Panc1 (cell line): ENCODE results near the gene GFER. TPM values are rescaled to one million over a fixed set of nuclear protein-coding genes. Genes with fewer than 3 reads are reported as not detected.
A peak's percentile ranks its signal among the peaks of the same experiment; 100 is the strongest.

ENCODE experiments used
- ATAC-seq: fragments of 200-7000 bp; cut with Tn5 transposase; 2 replicates; pipeline ENCODE4 v1.9.1; 2020; ENCODE audit warnings: mild to moderate bottlenecking, moderate library complexity
- BruUV-seq: library from RNA; stranded (reverse); fragments of 400-500 nt; replicated peaks from 2 replicates; lab custom pipeline; 2021; lab: Mats Ljungman, UMichigan
- CTCF ChIA-PET: fragments of 300-600 bp; sonication (Branson Sonifier 250); formaldehyde crosslinking; loops from one replicate; lab custom pipeline; 2022; ENCODE audit warnings: antibody characterized with exemption; lab: Charles Lee
- POLR2A ChIA-PET: fragments of 300-600 bp; sonication (Branson Sonifier 250); formaldehyde crosslinking; loops from one replicate; lab custom pipeline; 2022; ENCODE audit warnings: antibody characterized with exemption; lab: Charles Lee
- DNase-seq: peaks from one replicate; pipeline ENCODE4 v3.0.0-alpha.2; 2010; ENCODE audit warnings: low read depth, low spot score
- H3K27ac ChIP-seq: 2 replicates; pipeline ENCODE4 v1.5.1; 2011; ENCODE audit warnings: mild to moderate bottlenecking, low read length, inconsistent platforms
- H3K27me3 ChIP-seq: fragments of 200-500 bp; sonication (Bioruptor generic); 2 replicates; pipeline ENCODE4 v1.6.0; 2014; ENCODE audit warnings: low read length, inconsistent platforms; ENCODE audit not compliant: control insufficient read depth, insufficient read depth
- H3K36me3 ChIP-seq: fragments of 200-500 bp; sonication (Bioruptor generic); 2 replicates; pipeline ENCODE4 v1.5.1; 2014; ENCODE audit warnings: inconsistent platforms, mild to moderate bottlenecking, low read length, moderate library complexity; ENCODE audit not compliant: control insufficient read depth, insufficient read depth
- H3K4me1 ChIP-seq: 2 replicates; pipeline ENCODE4 v1.5.1; 2011; ENCODE audit warnings: inconsistent platforms, mild to moderate bottlenecking, low read length, moderate library complexity; ENCODE audit not compliant: control insufficient read depth, insufficient read depth
- H3K4me3 ChIP-seq, 2 experiments: 2 replicates each; pipeline ENCODE4 v1.5.1; 2011 to 2012; ENCODE audit warnings: low read depth in 2 of 2, low read length in 2 of 2, mild to moderate bottlenecking in 2 of 2, inconsistent platforms in 1 of 2, moderate library complexity in 1 of 2
- H3K9me3 ChIP-seq: fragments of 200-500 bp; sonication (Bioruptor generic); 2 replicates; pipeline ENCODE4 v1.5.1; 2014; ENCODE audit warnings: low read depth, mild to moderate bottlenecking, inconsistent platforms, low read length, moderate library complexity; ENCODE audit not compliant: control insufficient read depth, insufficient read depth
- POLR2AphosphoS5 ChIP-seq: IDR thresholded peaks from 2 replicates; pipeline ENCODE4 v1.6.1; 2012; ENCODE audit warnings: mild to moderate bottlenecking, low read depth, low read length, moderate library complexity
- SIN3A ChIP-seq: IDR thresholded peaks from 2 replicates; pipeline ENCODE4 v1.6.1; 2012; ENCODE audit warnings: low read depth, mild to moderate bottlenecking, low read length, moderate library complexity, borderline replicate concordance; ENCODE audit not compliant: insufficient read depth
- TCF7L2 ChIP-seq: IDR thresholded peaks from 2 replicates; pipeline ENCODE4 v1.6.1; 2011; ENCODE audit warnings: mild to moderate bottlenecking, low read depth, low read length, inconsistent platforms
- in situ Hi-C: cut with HindIII; loops from 2 replicates; pipeline ENCODE4 v1.10.0; 2016; ENCODE audit warnings: low sequenced_read_pairs, low pct_unique_long_range_greater_than_20kb
- intact Hi-C: fragments of 100-400 bp; cut with micrococcal nuclease; formaldehyde crosslinking; loops from one replicate; pipeline ENCODE4 v1.10.0; 2022; ENCODE audit not compliant: unreplicated experiment
- total RNA-seq: library from RNA; stranded (reverse); gene quantifications from one replicate; pipeline ENCODE4 v1.2.1, GENCODE V29; 2021; ENCODE audit not compliant: unreplicated experiment
- TF ChIP-seq, protein P1 (sequence below), 2 experiments: IDR thresholded peaks; 2 replicates each; pipeline ENCODE4 v1.6.1; 2011 to 2012; ENCODE audit warnings: low read depth in 2 of 2, control low read depth in 1 of 2, low read length in 1 of 2, mild to moderate bottlenecking in 1 of 2, moderate library complexity in 1 of 2; ENCODE audit not compliant: insufficient read depth in 1 of 2
- TF ChIP-seq, protein P2 (sequence below): fragments of 450-650 bp; IDR thresholded peaks from 2 replicates; pipeline ENCODE4 v1.5.1; 2017; ENCODE audit warnings: mild to moderate bottlenecking

Gene GFER
- total RNA-seq, 1 experiment from 2014 or later, result 49.2 TPM

DNA sequence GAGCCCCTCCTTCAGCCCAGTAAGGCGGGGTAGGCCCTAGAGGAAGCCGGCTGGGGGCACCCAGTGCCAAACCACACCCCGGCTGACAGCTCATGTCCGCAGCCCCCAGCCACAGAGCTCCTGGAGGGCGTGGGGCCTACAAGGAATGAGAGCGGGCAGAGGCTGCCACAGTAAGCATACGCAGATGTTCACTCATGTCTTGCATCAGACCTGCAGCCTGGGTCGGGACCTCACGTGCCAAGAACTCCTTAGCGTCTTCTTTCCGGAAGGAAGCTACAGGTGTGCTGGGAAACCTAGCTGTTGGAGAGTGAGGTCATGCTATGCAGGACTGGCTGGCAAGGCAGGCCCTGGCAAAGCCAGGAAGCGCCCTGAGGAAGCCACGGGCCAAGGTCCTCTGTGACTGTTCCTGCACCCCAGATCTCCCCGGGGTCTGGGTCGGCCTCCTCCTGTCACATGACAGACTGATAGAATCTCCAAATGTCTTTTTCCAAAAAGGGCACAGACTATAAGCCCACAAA lies 24.1 kb downstream of the GFER start:
- H3K4me3 ChIP-seq, result peak overlapping the region; percentile 85 to 94
- intact Hi-C loops, result no loop called here
- H3K27ac ChIP-seq, result peak overlapping the region; percentile 91
- no peak for ATAC-seq
- CTCF ChIA-PET, result no interaction called here
- POLR2A ChIA-PET, result interaction anchor here (0.6 kb wide), 2 partner anchors 13 to 48 kb away, joined by 3 to 6 read pairs; no protein-coding TSS in a partner anchor
- peaks cover 47% of the 10 kb centered on the region for H3K4me1 ChIP-seq
- no peaks in the 10 kb centered on the region; the same call in 1 of the 2 replicates for H3K36me3 ChIP-seq
- no peaks in the 10 kb centered on the region for H3K9me3 ChIP-seq
- no peaks in the 10 kb centered on the region for H3K27me3 ChIP-seq
- in situ Hi-C loops, result no loop called here
- TF ChIP-seq, protein P1, sequence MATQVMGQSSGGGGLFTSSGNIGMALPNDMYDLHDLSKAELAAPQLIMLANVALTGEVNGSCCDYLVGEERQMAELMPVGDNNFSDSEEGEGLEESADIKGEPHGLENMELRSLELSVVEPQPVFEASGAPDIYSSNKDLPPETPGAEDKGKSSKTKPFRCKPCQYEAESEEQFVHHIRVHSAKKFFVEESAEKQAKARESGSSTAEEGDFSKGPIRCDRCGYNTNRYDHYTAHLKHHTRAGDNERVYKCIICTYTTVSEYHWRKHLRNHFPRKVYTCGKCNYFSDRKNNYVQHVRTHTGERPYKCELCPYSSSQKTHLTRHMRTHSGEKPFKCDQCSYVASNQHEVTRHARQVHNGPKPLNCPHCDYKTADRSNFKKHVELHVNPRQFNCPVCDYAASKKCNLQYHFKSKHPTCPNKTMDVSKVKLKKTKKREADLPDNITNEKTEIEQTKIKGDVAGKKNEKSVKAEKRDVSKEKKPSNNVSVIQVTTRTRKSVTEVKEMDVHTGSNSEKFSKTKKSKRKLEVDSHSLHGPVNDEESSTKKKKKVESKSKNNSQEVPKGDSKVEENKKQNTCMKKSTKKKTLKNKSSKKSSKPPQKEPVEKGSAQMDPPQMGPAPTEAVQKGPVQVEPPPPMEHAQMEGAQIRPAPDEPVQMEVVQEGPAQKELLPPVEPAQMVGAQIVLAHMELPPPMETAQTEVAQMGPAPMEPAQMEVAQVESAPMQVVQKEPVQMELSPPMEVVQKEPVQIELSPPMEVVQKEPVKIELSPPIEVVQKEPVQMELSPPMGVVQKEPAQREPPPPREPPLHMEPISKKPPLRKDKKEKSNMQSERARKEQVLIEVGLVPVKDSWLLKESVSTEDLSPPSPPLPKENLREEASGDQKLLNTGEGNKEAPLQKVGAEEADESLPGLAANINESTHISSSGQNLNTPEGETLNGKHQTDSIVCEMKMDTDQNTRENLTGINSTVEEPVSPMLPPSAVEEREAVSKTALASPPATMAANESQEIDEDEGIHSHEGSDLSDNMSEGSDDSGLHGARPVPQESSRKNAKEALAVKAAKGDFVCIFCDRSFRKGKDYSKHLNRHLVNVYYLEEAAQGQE (IDR thresholded peaks at IDR 0.05; ENCODE audit: insufficient read depth in 1 of 2, low read depth in 2 of 2, low read length in 1 of 2), result no peak
- TF ChIP-seq TCF7L2, result no peak
- TF ChIP-seq, protein P2, sequence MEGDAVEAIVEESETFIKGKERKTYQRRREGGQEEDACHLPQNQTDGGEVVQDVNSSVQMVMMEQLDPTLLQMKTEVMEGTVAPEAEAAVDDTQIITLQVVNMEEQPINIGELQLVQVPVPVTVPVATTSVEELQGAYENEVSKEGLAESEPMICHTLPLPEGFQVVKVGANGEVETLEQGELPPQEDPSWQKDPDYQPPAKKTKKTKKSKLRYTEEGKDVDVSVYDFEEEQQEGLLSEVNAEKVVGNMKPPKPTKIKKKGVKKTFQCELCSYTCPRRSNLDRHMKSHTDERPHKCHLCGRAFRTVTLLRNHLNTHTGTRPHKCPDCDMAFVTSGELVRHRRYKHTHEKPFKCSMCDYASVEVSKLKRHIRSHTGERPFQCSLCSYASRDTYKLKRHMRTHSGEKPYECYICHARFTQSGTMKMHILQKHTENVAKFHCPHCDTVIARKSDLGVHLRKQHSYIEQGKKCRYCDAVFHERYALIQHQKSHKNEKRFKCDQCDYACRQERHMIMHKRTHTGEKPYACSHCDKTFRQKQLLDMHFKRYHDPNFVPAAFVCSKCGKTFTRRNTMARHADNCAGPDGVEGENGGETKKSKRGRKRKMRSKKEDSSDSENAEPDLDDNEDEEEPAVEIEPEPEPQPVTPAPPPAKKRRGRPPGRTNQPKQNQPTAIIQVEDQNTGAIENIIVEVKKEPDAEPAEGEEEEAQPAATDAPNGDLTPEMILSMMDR, result no peak
- TF ChIP-seq SIN3A, result no peak
- no peak for TF ChIP-seq POLR2AphosphoS5
- TSS peak; percentile 95 for BruUV-seq
- no peak for DNase-seq

DNA sequence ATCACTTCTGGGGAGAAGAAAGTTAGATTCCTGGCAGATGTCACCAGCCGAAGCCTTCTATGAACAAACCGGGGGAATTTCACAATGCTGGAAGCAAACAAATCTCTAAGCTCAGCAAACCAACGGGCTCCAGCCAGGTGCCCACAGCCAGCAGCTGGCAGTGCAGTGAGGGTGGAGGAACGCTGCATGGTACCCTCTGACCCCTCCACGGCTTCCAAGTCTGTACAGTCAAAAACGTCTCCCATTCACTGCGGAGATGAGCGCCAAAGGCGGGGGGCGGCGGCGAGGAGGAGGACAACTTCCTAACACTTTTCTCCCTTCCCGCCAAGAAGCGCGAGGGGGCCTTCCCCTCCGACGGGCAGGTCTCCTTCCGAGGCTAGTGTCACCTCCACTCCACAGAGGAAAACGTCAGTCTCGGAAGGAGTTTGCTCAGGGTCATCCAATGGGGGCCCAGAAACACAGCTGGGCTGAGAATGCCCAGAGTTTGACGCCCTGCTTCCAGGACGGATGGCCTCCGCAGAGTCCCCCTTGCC lies 24.7 kb downstream of the GFER start:
- POLR2A ChIA-PET, result interaction anchor here (0.6 kb wide), 1 partner anchor 12 kb away, joined by 3 read pairs; no protein-coding TSS in a partner anchor

More for the DNA sequence above, 24.7 kb downstream of the GFER start:
- ATAC-seq, result no peak
- DNase-seq, result no peak
- no peaks in the 10 kb centered on the region for H3K27me3 ChIP-seq
- H3K4me1 ChIP-seq, result peaks cover 47% of the 10 kb centered on the region
- no peak for TF ChIP-seq POLR2AphosphoS5
- TF ChIP-seq TCF7L2, result no peak
- TF ChIP-seq, protein P1 (IDR thresholded peaks at IDR 0.05; ENCODE audit: insufficient read depth in 1 of 2, low read depth in 2 of 2, low read length in 1 of 2), result no peak
- no peak for TF ChIP-seq SIN3A
- TF ChIP-seq, protein P2, result no peak
- H3K4me3 ChIP-seq, result peak overlapping the region; percentile 85 to 94
- no TSS peak for BruUV-seq
- CTCF ChIA-PET, result no interaction called here
- intact Hi-C loops, result no loop called here
- no peaks in the 10 kb centered on the region for H3K9me3 ChIP-seq
- in situ Hi-C loops, result no loop called here
- no peaks in the 10 kb centered on the region; the same call in 1 of the 2 replicates for H3K36me3 ChIP-seq
- peak overlapping the region; percentile 91 for H3K27ac ChIP-seq
